T-helper 1 cell treated with Interleukin-12 subunit alpha and Interleukin-12 subunit beta and Interleukin-4 antibody, amounts not matched to agents 30 ng/mL and 1 ng/mL, for 36 hours (primary cell): ENCODE measurements around the gene GMDS. TPM values are rescaled to one million over a fixed set of nuclear protein-coding genes. Genes with fewer than 3 reads are reported as not detected.

Experiments
- intact Hi-C: fragments of 100-400 bp; cut with micrococcal nuclease; formaldehyde crosslinking; loops from one replicate; pipeline ENCODE4 v1.15.1; 2024
- total RNA-seq: library from RNA; stranded (reverse); gene quantifications from 2 replicates; pipeline ENCODE4 v1.2.3, GENCODE V29; 2022

The GMDS gene
- total RNA-seq, 1 donor from 2014 or later, result 28.6 TPM

DNA sequence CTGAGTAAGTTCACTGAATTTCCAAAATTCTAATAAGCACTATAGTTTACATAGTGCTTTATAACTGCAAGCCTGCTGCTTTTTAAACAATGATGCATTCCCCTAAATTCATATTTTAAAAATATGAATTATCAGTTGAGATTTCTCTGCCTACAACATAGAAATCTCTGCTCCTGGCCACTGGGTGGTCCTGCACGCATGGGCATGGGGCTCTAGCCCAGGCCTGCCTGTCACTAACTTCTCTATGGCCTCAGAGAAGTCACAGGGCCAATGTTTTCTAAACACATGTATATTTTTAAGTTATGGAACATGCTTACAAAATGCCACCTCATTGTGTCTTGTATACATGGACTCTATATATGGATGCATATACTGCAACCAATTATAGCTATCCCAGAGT lies 424.7 kb downstream of the GMDS start:
- intact Hi-C loops, result no loop called here

DNA sequence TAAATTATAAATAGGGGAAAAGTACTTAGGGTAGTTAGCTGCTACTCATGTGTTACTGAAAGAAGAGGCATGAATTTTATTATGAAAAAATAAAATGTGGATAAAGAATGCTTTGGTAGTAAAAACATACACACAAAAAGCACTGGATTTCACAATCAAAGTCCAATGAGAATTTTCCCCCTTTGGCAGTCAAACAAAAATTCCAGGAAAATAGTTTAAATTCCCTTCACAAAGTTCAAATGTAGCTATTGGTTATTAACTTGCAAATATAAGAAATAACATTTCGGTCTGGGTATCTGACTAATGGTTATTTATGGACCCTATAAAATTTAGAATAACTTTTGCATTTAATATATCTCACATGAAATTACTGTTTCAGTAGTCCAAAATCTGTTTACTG lies 425.2 kb downstream of the GMDS start:
- intact Hi-C loops, result no loop called here

DNA sequence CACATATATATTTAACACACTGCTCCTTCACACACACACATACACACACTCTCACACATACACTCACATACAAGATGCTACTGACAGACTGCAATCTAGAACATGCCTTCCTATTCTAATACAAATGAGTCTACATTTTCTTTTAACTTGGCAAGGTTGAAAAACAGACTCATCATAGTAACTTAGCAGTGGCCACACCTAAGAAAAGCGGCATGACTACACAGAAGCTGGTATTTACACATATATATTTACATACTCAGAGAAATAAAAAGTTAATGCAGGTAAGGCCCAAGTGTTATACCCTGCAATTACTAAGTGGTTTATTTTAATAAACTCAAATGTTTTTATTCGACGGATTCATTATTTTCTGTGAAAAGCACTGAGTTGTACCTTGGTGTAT lies 426.4 kb downstream of the GMDS start:
- intact Hi-C loops, result no loop called here

DNA sequence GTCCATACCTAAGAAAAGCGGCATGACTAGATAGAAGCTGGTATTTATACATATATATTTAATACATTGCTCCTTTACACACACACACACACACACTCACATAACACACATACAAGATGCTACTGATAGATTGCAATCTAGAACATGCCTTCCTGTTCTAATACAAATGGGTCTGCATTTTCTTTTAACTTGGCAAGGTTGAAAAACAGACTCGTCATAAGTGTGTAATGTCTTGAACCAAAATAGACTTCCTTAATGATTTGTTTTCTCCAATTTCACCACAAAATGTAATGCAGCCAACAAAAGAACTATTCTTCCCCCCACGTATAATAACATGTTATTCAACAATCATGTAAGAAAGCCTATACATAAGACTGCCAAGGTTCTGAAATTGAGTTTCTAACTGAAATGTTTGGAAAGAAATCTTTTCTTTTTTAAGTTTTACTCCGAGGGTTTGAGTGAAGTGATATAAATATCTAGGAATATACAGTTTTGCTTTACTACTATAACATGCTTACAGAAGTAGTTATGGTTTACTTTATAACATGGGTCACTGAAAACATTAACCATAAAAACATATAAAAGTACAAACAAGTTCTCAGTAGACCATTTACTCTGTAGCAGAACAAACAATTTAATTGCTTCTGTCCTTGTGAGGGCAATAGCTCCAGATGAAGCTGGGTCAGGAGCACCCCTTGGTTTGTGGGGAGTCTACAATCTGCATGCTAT lies 428.2 kb downstream of the GMDS start:
- intact Hi-C loops, result no loop called here

DNA sequence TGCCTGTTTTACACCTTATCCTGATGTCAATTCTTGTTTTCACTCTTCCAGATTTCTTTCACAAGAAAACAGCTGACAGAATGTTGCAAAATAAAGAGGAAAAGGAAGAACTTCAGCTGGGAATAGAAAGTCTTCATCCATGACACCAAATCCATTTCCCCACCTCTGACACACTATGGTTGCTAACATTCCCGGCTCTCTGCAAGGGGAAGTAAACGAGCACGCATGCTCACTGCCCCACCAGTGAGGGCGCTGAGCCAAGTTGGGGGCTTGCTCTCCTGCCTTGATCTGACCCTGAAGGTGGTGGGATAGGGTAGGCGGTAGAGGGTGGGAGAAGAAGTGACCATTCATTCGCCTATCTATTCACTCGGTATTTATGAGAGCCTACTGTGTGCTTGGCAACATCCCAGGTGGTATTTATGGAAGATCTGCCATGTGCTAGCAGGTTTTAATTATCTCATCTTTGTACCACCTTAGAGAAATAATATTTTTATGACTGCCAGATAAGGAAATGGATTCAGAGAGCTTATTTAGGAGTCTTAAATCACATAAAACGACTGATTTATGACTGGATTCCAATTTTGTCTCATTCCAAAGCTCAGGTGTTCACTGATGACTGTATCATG lies 429.5 kb downstream of the GMDS start:
- intact Hi-C loops, result no loop called here

GRCh38 chr6:1814279-1814678 lies 431.1 kb downstream of the GMDS start:
- intact Hi-C loops, result no loop called here

DNA sequence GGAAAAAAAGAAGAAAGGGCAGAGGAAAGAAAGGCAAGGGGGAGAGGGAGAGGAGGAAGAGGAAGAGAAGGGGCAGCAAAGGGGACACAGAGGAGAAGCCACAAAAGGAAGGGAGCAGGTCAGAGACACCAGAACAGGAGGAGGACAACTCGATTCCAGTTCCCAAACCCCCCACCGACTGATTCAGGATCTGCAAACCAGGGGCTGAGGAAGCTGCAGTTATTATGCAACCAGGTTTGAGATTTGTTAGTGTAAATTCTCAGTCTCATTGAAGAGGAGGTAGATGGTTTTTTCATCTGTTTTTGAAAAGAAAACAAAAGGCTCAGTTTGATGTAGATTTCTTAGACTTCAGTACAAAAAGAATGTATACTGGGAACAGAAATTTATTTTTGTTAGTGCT lies 432.9 kb downstream of the GMDS start:
- intact Hi-C loops, result no loop called here

DNA sequence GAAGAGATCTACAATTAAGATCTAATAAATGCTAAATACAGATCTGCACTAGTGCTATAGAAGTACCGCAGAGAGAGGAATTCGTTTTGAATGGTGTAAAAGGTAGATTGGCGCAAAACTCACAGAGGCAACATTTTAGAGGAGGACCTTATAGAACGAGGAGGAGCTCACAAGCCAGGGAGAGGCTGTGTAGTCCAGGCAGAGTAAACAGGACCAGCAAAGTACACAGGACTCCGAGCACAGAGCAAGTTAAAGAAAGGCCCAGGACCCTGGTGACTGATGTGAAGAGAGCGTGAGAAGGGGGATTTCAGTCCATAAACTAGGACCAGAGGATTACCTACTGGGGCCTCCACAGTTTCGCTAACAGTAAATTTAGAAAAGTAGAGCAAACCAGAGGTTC lies 433.4 kb downstream of the GMDS start:
- intact Hi-C loops, result no loop called here

- intact Hi-C loops, result no loop called here
Observed at GRCh38 chr6:1810880-1811279, 434.5 kb downstream of the GMDS start.

DNA sequence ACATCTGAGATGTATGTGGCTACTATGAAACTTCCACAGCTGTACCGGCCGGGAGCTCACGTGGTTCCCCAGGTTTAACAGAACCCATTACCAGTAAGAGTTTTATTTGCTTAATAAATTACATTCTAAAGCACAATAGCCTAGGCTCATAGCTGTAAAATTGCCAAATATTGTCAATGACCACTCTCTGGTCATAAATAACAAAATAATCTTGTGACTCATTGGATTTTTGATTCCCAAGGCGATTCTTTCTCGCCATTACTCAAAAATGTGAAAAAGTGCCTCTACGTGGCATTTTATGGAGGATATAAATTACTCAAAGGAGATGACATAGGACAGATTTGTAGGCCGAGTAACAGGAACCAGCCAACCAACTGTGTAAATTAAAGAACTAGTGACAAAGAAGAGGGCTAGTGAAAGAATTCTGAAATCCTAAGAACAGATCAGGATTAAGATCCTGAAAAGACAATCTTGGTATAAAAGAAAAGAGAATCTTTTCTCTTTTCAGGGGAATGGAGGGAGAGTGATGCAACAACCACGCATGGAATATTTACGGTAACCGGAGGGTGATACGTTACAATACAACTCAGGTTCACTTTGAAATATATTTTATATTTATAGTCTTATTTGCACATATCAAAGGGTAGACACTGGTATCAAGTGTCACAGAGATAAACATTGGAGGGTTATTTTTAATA lies 436.0 kb downstream of the GMDS start:
- intact Hi-C loops, result no loop called here

- intact Hi-C loops, result no loop called here
Observed at GRCh38 chr6:1806935-1807334, 438.5 kb downstream of the GMDS start.

- intact Hi-C loops, result no loop called here
Observed at GRCh38 chr6:1802491-1803395, 442.7 kb downstream of the GMDS start.

- intact Hi-C loops, result no loop called here
Observed at GRCh38 chr6:1801401-1801800, 444.0 kb downstream of the GMDS start.

DNA sequence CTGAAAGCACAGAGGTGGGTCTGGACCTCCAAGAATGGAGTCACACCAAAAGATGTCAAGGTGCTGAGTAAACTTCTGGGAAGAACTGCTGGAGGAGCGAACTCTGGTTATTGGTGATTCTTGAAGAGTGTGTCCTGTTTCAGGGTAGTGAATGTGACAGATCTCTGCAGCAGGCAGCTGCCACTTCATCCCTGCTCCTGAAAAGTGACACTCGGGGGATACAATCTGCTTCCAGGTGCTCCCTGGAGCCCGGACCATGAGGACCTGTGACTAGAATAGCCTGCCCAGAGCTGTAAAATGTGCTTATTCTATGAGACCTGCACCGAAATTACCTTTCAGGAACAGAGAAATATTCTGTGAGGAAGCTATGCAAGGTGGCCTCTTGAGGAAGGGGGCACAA lies 444.6 kb downstream of the GMDS start:
- intact Hi-C loops, result no loop called here

GRCh38 chr6:1798965-1799325 lies 446.5 kb downstream of the GMDS start:
- intact Hi-C loops, result loop anchor here (10.0 kb wide), 1 partner anchor 396 kb away; no protein-coding TSS in a partner anchor

DNA sequence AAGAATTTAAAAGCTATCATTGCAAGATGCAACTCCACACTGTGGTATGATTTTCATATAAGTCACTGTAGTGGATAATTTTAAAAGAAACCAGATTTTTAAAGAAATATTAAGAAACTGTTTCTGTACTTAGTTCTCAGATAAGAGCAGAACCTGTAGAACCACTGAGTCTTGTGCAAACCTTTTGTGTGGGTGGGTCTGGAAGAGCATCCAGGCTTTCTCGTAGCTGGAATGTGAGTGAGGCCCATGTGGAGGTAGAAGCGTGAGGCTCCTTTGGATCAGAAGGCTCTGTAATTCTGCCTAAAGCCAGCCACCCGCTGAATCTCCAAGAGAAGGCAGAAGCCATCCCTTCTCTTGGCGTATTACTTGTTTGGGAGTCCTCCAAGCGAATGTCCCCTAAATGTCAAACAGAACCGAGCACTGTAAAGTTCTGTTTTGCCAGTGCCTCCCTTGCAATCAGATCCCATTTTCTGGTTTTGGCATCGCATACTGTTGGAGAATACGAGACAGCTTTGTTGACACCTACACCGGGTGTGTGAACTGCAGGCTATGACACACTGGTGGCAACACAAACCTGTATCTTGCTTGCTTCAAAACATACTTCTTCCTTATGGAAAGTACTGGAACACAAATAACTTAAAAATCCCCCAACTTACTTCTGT lies 447.0 kb downstream of the GMDS start:
- intact Hi-C loops, result loop anchor here (10.0 kb wide), 1 partner anchor 396 kb away; no protein-coding TSS in a partner anchor

DNA sequence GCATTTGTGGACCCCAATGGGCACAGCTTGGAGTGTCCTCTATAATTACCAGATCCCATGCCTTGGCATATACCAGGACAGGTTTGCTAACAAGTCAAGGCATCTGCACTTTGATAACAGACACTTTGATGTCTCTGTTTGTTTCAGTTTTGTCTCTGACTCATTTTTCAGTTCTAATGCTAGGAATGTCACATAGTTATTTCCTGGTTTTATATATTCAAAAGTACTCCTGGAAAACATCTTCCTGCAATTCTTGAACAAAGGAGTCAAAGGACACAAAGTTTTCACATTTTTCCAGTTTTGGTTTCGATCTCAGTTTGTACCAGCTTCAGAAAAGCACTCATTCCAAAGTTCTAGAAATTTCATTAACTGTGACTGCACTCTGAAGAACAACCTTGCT lies 447.6 kb downstream of the GMDS start:
- intact Hi-C loops, result loop anchor here (10.0 kb wide), 1 partner anchor 397 kb away; no protein-coding TSS in a partner anchor

GRCh38 chr6:1796706-1797529 lies 448.5 kb downstream of the GMDS start:
- intact Hi-C loops, result loop anchor here (10.0 kb wide), 1 partner anchor 398 kb away; no protein-coding TSS in a partner anchor

DNA sequence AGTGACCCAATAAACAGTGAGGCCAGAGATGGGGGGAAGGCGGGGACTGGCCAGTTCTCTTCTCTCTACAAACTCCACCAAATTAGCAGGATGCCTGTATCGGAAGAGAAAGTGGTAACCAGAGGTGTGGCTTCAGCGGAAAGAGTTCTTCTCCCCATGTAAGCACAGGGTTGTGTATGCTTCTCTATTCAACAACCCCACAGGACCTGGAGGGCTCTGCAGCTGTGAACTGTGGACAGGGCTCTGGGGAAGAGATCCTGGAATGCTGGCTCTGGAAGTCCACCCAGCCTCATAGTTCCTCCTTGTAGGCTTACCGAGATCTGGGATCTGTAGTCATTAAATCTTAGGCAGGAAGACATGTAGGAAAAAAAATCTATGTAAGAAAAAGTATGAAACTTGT lies 449.5 kb downstream of the GMDS start:
- intact Hi-C loops, result loop anchor here (10.0 kb wide), 1 partner anchor 399 kb away; no protein-coding TSS in a partner anchor

DNA sequence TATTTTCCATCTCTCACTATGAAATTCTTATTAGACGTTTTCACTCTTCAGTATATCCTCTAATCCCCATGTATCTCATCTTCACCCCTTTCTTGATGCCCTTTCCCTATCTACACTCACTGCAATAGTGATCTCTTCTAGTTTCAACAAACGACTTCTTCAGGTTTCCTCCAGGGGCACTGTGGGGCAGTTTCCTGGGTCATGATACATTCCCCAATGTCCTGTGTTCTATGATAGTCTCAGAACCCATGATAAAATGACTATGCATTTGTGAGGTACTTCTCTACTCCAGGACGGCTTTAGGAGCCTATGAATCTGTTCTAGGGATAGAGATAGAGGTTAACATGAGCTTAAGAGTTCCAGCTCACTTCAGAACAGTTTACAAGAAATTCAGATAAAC lies 452.4 kb downstream of the GMDS start:
- intact Hi-C loops, result loop anchor here (5.0 to 10.0 kb wide), 2 partner anchors 309 to 402 kb away; no protein-coding TSS in a partner anchor
